T47D (cell line): Measurements from ENCODE around the gene DET1.
"Not testable (repeated sequence)": the region's sequence is repeated elsewhere in the genome, so short reads cannot be mapped to it uniquely, and the experiment has no call there.

ENCODE experiments used
- DNase-seq, 2 experiments: peaks; one replicate each; pipeline versions ENCODE4 v3.0.0 to v3.0.0-alpha.2; 2011 to 2012; ENCODE audit warnings: low read depth in 1 of 2, low spot score in 1 of 2
- JUND ChIP-seq: IDR thresholded peaks from 2 replicates; pipeline ENCODE4 v1.6.1; 2012; ENCODE audit warnings: low read depth
- in situ Hi-C: cut with HindIII; loops from 2 replicates; pipeline ENCODE4 v1.10.0; 2016; ENCODE audit warnings: low sequenced_read_pairs, low pct_unique_long_range_greater_than_20kb

The DET1 gene

DNA sequence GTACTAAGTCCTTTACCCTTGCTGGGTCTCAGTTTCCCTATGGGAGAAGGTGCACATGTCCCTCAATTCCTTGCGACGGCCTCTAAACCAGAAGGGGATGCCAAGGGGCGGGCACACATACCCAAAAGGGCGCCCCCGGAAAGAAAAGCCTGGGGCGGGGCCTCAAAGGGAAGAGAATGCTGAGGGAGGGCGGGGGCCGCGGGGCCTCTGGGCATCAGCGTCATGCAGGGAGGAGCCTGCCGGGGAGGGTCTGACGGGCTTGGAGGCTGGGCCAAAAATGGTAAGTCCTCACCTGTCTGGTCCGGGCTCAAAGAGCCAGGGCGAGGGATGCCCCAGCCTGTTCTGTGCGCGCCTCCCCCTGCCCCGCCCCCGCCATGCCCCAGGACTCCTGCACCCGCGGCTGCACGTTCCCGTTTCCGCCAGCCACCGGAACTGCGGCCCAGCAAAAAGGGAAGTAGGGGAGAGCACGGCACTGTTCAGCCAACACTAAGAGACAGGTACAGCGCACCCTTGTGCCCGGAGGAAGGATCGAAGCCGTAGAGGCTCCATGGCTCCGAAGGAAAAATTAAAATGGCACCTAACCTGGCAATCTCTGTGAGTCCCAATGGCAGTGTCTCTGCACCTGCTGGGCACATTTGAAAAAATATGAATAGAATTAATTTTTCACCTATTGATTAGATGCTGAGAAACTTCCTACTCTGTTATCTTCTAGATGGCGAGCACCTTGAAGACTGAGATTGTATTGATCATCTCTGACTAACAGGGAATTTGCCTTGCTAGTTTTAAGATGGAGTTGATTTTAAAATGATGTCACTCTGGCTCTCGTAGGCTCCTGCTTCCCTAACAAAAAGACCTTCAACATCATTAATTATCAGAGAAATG is at the start of gene DET1:
Gene DET1 (minus strand): TSS at position 434 of the 882 bp plus-strand sequence. CDS start 14,976 bp downstream, outside the sequence.
- in situ Hi-C loops, result no loop called here
- TF ChIP-seq JUND, result no peak
- peak; percentile 88 to 98 for DNase-seq

DNA sequence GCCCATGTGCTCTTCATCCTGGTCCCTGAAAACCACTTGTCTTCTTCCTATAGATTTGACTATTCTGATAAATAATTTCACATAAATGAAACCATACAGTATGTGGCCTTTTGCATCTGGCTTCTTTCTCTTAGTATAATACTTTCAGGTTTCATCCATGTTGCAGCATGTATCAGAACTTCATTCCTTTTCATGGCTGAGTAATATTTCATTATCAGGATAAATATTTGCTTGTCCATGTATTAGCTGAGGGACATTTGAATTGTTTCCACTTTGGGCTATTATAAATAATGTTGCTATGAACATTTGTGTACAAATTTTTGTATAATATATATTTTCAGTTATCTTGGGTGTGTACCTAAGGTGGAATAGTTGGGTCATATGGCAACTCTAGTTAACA is 44.9 kb upstream of the DET1 start:
- no peak for TF ChIP-seq JUND
- in situ Hi-C loops, result no loop called here

DNA sequence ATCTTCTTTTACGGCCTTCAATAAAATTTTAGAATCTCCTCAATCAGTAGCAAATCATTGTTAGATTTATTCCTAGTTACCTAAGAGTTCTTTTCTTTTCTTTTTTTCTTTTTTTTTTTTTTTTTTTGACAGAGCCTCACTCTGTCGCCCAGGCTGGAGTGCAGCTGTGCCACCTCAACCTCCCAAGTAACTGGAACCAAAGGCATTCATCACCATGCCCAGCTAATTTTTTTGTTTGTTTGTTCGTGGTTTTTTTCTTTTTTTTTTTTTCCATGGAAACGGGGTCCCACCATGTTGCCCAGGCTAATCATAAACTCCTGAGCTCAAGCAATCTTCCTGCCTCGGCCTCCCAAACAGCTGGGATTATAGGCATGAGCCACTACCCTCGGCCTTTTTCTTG is 44.3 kb upstream of the DET1 start:
- in situ Hi-C loops, result no loop called here
- no peak for DNase-seq
- TF ChIP-seq JUND, result no peak

More for the DNA sequence above, 44.9 kb upstream of the DET1 start:
- DNase-seq, result no peak

DNA sequence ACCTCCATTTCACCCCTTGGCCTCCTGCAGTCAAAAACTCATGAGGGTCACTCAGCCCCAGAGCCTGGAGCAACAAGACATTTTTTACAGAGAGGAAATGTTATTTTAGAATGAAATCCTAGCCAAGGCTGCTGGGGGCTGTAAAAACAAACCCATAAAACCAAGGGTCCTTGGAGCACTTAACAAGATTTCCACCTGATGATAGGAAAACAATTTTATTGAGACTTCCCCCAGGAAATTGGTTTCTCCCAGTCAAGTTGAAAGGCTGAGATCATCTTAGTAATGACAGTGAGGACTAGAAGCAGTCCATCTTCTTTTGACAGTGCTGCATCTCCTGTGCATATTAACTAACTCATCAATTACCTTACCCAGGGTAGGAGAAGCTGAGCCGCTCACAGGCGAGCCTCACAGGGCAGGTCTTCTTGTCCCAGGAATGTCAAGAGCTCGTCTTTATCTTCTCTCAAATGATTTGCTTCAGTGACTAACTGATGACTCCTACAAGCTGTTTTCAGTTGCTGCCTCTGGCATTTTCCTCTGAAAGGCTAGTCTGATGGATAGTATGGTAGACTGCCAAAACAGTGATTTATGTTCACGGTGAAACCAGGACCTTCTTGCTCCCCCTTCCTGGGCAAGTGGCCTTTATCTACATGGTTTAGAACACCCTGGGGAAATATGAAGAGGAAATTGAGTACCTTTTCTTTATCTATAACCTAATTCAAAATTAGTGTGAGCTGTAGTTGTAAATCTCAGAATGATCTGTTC is 40.1 kb upstream of the DET1 start:
- DNase-seq, result no peak
- no peak for TF ChIP-seq JUND
- in situ Hi-C loops, result no loop called here

DNA sequence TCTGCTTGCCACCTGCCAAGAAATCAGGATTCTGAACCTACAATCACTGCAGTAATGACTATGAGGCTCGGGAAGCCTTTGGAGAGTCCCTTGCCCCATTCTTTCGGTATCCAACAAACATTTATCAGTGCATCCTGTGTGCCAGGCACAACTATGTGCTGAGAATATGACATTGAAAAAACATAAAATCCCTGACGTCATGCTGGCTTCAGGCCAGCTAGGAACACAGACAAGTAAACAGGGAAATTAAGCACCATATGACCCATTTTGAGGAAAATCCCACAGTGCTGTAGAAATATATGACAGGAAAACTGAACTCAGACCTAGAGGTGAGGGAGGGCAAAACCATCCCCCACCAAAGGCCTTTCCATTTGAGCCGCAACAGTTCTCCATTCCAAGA is 34.1 kb upstream of the DET1 start:
- no peak for DNase-seq
- TF ChIP-seq JUND, result no peak
- in situ Hi-C loops, result no loop called here

DNA sequence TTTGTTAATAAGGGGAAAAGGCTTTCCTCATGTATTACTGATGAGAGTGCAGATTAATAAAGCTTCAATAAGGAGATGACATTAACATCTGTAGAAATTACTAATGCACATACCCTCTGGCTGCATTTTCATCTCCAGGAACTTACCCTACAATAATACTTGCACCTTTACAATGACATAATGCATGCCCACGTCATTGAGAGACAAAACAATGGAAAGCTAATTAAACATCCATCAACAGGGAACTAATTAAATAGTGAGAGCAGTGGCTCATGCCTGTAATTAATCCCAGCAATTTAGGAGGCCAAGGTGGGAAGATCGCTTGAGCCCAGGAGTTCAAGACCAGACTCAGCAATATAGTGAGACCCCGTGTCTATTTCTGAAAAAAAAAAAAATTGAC is 32.8 kb upstream of the DET1 start:
- no peak for DNase-seq
- in situ Hi-C loops, result no loop called here
- TF ChIP-seq JUND, result no peak

DNA sequence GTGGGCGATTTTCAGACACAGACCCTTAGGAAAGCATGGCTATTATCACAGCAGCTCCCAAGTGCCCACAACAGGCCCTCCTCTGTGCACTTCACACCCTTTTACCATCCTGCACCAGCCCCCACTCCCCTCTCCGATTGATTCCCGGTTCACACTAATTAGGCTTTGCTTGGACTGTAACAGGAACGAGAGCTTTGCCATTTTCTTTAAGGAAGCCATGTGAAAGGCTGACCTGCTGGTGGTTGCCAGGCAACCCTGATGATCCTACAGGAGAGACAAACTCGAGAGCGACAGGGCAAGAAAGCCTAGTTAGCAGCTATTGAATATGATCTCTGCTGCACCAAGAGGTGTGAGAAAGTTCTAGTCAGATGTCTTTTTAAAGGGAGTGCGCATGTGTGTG is 28.2 kb upstream of the DET1 start:
- TF ChIP-seq JUND, result no peak
- in situ Hi-C loops, result no loop called here
- DNase-seq, result no peak

DNA sequence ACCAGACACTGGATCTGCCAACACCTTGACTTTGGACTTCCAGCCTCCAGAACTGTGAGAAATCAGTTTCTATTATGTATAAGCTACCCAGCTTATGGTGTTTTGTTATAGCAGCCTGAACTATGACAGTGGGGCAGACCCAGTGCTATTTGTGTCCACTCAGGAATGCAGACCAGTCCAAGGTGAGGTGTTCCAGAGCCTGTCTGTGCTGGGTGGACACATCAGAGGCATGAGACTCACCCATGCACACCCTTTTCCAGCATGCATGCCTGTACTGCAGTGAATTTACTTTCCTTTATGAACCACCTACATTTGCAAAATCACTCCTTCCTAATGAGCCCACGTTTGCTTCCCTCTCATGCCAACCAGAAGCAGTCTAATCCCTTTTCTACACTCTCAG is 27.6 kb upstream of the DET1 start:
- in situ Hi-C loops, result no loop called here
- TF ChIP-seq JUND, result no peak
- DNase-seq, result no peak

DNA sequence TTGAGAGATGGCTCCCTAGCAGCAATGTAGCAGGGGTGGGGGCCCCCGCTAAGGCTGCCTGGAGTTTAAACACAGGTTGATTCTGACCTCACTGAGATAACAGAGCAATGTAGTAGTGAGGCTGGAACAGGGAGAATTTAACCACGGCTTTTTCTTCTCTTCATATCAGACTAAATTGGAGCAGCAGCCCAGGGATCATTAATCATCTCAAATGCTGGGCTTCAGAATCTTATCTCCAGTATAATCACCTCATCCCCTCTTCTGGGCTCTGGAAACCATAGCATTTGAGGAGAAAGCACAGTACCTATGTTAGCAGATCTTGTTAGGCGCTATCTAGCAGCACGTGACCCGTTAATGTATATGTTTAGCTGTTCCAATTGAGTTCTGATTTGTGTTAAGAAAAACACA is 25.4 kb upstream of the DET1 start:
- TF ChIP-seq JUND, result no peak
- DNase-seq, result no peak
- in situ Hi-C loops, result no loop called here

DNA sequence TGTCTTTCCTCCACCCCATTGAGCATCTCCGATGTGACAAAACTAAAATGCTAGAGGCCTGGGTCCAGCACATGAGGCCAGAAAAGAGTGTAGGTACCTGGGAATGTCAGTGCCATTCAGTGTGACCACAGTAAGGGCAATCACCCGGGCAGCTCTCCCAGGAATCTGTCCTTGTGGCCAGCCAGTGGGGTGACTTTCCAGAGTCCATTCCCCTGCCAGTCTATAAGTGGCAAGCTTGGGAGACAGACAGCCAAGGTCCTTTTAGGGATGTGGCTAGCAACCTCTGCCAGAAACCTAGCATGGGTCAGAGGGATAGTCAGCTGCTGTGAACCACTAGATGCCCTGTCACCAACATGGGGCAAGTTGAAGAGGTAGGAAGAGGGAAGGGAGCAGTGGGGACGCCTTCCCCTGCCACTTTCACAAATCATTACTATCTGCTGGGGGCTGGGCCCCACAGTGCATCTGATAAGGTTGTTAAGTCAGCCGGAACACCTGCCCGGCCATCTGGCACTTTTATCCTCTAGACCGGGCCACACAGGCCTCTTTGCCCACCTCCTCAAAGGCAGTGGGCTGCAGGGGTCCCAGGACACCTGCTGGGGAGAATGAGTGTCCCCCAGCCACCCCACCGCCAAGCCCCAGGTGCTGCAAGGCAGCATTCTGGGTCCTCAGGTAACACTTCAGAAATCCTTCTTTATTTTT is 24.8 kb upstream of the DET1 start:
- in situ Hi-C loops, result no loop called here
- no peak for TF ChIP-seq JUND
- no peak for DNase-seq

DNA sequence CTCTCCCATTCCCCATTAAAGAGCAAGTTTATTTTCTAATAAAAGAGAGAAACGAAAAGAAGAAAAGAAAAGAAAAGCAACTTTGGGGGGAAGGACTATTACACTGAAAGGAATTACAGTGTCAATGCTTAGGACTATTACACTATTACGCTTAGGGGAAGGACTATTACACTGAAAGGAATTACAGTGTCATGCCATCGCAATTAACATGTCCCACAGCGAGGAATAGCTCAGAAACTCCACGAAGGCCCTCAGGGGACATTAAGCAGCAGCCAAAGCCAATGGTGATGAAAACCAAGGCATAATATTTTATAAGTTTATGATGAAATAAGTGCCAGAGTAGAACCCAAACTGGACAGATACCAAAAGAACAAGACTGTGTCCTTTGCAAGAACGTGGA is 22.1 kb upstream of the DET1 start:
- in situ Hi-C loops, result no loop called here
- no peak for DNase-seq
- TF ChIP-seq JUND, result no peak

DNA sequence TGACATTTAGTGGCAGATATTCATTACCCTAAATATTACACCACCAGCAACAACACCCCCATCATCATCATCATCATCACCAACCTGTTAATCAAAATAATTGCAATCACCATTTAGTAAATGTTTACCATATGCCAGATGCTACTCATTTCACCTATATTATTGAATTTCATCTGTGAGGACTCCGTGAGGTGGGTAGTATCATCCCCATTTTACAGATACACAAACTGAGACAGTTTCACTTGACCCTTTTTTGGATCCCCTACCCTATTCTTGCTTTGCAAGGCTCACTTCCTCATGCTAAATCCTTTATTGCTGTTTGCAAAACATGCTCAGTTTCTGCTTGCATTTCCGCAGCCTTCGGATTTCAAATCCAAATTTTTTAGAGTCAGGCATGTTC is 18.3 kb upstream of the DET1 start:
- no peak for TF ChIP-seq JUND
- DNase-seq, result no peak
- in situ Hi-C loops, result no loop called here

DNA sequence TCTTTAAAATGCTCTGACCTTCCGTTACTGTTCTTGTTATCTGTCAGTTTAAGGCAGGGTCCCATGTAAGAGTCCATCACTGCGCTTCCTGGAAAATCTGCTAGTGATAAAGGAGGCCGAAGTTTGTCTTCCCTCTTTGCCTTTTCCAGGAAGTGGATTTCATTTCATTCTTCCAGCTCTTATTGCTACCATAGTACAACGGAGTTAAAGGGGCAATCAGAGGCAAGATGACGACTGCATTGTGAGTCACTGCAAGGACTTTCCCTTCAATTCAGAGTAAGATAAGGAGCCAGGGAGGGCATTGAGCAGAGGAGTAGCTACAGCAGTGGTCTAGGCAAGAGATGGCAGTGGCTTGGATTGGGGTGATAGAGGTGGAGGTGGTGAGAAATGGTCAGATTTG is 17.2 kb upstream of the DET1 start:
- in situ Hi-C loops, result no loop called here
- DNase-seq, result no peak
- TF ChIP-seq JUND, result no peak

DNA sequence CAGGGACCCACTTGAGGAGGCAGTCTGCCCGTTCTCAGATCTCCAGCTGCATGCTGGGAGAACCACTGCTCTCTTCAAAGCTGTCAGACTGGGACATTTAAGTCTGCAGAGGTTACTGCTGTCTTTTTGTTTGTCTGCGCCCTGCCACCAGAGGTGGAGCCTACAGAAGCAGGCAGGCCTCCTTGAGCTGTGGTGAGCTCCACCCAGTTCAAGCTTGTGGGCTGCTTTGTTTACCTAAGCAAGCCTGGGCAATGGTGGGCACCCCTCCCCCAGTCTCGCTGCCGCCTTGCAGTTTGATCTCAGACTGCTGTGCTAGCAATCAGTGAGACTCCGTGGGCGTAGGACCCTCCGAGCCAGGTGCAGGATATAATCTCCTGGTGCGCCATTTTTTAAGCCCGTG is 13.1 kb upstream of the DET1 start:
- DNase-seq, in situ Hi-C loops: not testable (repeated sequence)

DNA sequence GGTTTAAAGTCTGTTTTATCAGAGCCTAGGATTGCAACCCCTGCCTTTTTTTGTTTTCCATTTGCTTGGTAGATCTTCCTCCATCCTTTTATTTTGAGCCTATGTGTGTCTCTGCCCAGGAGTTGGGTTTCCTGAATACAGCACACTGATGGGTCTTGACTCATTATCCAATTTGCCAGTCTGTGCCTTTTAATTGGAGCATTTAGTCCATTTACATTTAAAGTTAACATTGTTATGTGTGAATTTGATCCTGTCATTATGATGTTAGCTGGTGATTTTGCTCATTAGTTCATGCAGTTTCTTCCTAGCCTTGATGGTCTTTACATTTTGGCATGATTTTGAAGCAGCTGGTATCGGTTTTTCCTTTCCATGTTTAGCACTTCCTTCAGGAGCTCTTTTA is 11.5 kb upstream of the DET1 start:
- in situ Hi-C loops, DNase-seq: not testable (repeated sequence)

DNA sequence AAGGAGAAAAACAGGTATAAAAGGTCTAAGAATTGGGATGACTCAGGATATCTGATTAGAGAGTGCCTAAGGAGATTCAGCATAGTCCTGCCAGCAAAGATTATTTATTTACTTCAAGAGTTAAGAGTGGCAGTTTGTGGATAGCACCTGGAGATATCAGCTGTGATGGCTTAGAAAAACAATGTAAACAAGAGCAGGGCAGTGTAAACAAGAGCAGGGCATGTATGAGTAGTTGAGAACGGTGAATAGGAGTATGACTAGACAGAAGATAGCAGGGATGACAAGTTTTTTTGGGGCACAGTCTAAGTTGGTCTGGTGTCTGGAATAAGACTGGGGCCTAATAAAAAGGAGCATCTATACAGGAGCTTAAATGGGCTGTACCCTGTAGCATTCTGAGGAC is 1.5 kb upstream of the DET1 start:
- in situ Hi-C loops, DNase-seq: not testable (repeated sequence)

DNA sequence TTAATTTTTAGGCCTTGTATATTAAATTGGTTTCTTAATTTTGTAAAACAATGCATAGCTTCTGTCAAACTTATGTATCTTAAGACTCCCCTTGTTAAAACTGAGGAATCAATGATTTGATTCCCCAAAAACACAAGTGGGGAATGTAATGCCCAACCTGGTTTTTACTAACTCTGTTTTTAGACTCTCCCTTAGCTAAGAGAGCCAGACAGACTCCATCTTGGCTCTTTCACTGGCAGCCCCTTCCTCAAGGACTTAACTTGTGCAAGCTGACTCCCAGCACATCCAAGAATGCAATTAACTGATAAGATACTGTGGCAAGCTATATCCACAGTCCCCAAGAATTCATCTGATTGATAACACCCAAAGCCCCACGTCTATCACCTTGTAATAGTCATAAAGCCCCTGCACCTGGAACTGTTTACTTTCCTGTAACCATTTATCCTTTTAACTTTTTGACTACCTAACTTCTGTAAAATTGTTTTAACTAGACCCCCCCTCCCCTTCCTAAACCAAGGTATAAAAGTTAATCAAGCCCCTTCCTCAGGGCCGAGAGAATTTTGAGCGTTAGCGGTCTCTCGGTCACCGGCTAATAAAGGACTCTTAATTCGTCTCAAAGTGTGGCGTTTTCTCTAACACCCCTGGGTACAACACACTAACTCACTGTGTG is 768 bp downstream of the DET1 start:
- DNase-seq, in situ Hi-C loops: not testable (repeated sequence)
